ENCODE measurements around the gene LILRA2. TPM values are rescaled to one million over a fixed set of nuclear protein-coding genes. Genes with fewer than 3 reads are reported as not detected.
"Not testable (repeated sequence)": the region's sequence is repeated elsewhere in the genome, so short reads cannot be mapped to it uniquely, and the experiment has no call there.

LILRA2 gene
- total RNA-seq, 2 experiments from 2014 or later, result not detected

- no peaks in the 10 kb centered on the region for H3K4me1 Mint-ChIP-seq (ENCODE audit: low read depth)
- peaks cover 32% of the 10 kb centered on the region for H3K27me3 Mint-ChIP-seq
- no peaks in the 10 kb centered on the region for H3K9me3 Mint-ChIP-seq
- no peak overlapping the region for H3K4me3 Mint-ChIP-seq
- POLR2A ChIA-PET, result no interaction called here
- no peak overlapping the region for H3K27ac Mint-ChIP-seq
- intact Hi-C loops (cut with micrococcal nuclease), result no loop called here
- no peak for DNase-seq
- CTCF ChIA-PET, result no interaction called here
- H3K36me3 Mint-ChIP-seq, result no peaks in the 10 kb centered on the region
Observed at GRCh38 chr19:54574051-54574450, 461 bp downstream of the LILRA2 start.

- no peak overlapping the region for H3K27ac Mint-ChIP-seq
- intact Hi-C loops (cut with micrococcal nuclease), result no loop called here
- ChIA-PET CTCF (no interaction called here), POLR2A (no interaction called here)
- peaks cover 32% of the 10 kb centered on the region for H3K27me3 Mint-ChIP-seq
- DNase-seq, result no peak
- no peaks in the 10 kb centered on the region for H3K36me3 Mint-ChIP-seq
- no peaks in the 10 kb centered on the region for H3K9me3 Mint-ChIP-seq
- H3K4me3 Mint-ChIP-seq, result no peak overlapping the region
- no peaks in the 10 kb centered on the region for H3K4me1 Mint-ChIP-seq (ENCODE audit: low read depth)
Observed at GRCh38 chr19:54574527-54575056, 1.0 kb downstream of the LILRA2 start.

- intact Hi-C loops (cut with micrococcal nuclease); CTCF ChIA-PET; H3K4me1 Mint-ChIP-seq (ENCODE audit: low read depth); POLR2A ChIA-PET; DNase-seq; H3K4me3 Mint-ChIP-seq; H3K27ac Mint-ChIP-seq; H3K36me3 Mint-ChIP-seq; H3K9me3 Mint-ChIP-seq: not testable (repeated sequence)
- H3K27me3 Mint-ChIP-seq, result peaks cover 31% of the 10 kb centered on the region
Observed at GRCh38 chr19:54575205-54575604, 1.6 kb downstream of the LILRA2 start.

- Mint-ChIP-seq H3K27me3 (peaks cover 19% of the 10 kb centered on the region), H3K4me1 (ENCODE audit: low read depth) (no peaks in the 10 kb centered on the region), H3K27ac (no peak overlapping the region), H3K9me3 (no peaks in the 10 kb centered on the region), H3K36me3 (no peaks in the 10 kb centered on the region), H3K4me3 (no peak overlapping the region)
- intact Hi-C loops (cut with micrococcal nuclease), result no loop called here
- ChIA-PET POLR2A (no interaction called here), CTCF (no interaction called here)
- no peak for DNase-seq
Observed at GRCh38 chr19:54576411-54576976, 2.9 kb downstream of the LILRA2 start.

GRCh38 chr19:54577334-54577733 is 3.7 kb downstream of the LILRA2 start:
- H3K27me3 Mint-ChIP-seq, result peaks cover 13% of the 10 kb centered on the region
- H3K36me3 Mint-ChIP-seq, result no peaks in the 10 kb centered on the region
- POLR2A ChIA-PET, result no interaction called here
- CTCF ChIA-PET, result no interaction called here
- H3K4me3 Mint-ChIP-seq, result no peak overlapping the region
- DNase-seq, result no peak
- H3K27ac Mint-ChIP-seq, result no peak overlapping the region
- no peaks in the 10 kb centered on the region for H3K9me3 Mint-ChIP-seq
- no peaks in the 10 kb centered on the region for H3K4me1 Mint-ChIP-seq (ENCODE audit: low read depth)
- intact Hi-C loops (cut with micrococcal nuclease), result no loop called here

- CTCF ChIA-PET; H3K4me1 Mint-ChIP-seq (ENCODE audit: low read depth); DNase-seq; H3K36me3 Mint-ChIP-seq; H3K4me3 Mint-ChIP-seq; H3K9me3 Mint-ChIP-seq; H3K27ac Mint-ChIP-seq; intact Hi-C loops (cut with micrococcal nuclease); POLR2A ChIA-PET: not testable (repeated sequence)
- peaks cover 11% of the 10 kb centered on the region for H3K27me3 Mint-ChIP-seq
Observed at GRCh38 chr19:54578268-54578667, 4.7 kb downstream of the LILRA2 start.

- H3K4me1 Mint-ChIP-seq (ENCODE audit: low read depth), result no peaks in the 10 kb centered on the region
- intact Hi-C loops (cut with micrococcal nuclease), result no loop called here
- peaks cover 30% of the 10 kb centered on the region for H3K27me3 Mint-ChIP-seq
- DNase-seq, result no peak
- CTCF ChIA-PET, result no interaction called here
- H3K27ac Mint-ChIP-seq, result no peak overlapping the region
- POLR2A ChIA-PET, result no interaction called here
- no peak overlapping the region for H3K4me3 Mint-ChIP-seq
- no peaks in the 10 kb centered on the region for H3K36me3 Mint-ChIP-seq
- peaks cover 11% of the 10 kb centered on the region for H3K9me3 Mint-ChIP-seq
Observed at GRCh38 chr19:54586397-54586796, 12.8 kb downstream of the LILRA2 start.

- CTCF ChIA-PET, result no interaction called here
- H3K27me3 Mint-ChIP-seq, result peaks cover 30% of the 10 kb centered on the region
Observed at GRCh38 chr19:54587026-54587425, 13.4 kb downstream of the LILRA2 start.

GRCh38 chr19:54593445-54593844 is 19.9 kb downstream of the LILRA2 start, which contains the start of gene LILRA1:
LILRA1 (plus strand) TSS chr19:54593632; CDS start chr19:54594245, 613 bp downstream.
- H3K27ac Mint-ChIP-seq; POLR2A ChIA-PET; H3K36me3 Mint-ChIP-seq; CTCF ChIA-PET; H3K4me1 Mint-ChIP-seq (ENCODE audit: low read depth); H3K4me3 Mint-ChIP-seq; DNase-seq; intact Hi-C loops (cut with micrococcal nuclease): not testable (repeated sequence)
- Mint-ChIP-seq H3K27me3 (peaks cover 15% of the 10 kb centered on the region), H3K9me3 (peaks cover 11% of the 10 kb centered on the region)

More at GRCh38 chr19:54587026-54587425, 13.4 kb downstream of the LILRA2 start:
- DNase-seq, result no peak
- Mint-ChIP-seq H3K36me3 (no peaks in the 10 kb centered on the region), H3K4me1 (ENCODE audit: low read depth) (no peaks in the 10 kb centered on the region), H3K9me3 (peaks cover 11% of the 10 kb centered on the region), H3K27ac (no peak overlapping the region), H3K4me3 (no peak overlapping the region)
- POLR2A ChIA-PET, result no interaction called here
- intact Hi-C loops (cut with micrococcal nuclease), result no loop called here

GRCh38 chr19:54593931-54594626 is 20.5 kb downstream of the LILRA2 start:
- H3K27ac Mint-ChIP-seq; POLR2A ChIA-PET; CTCF ChIA-PET; intact Hi-C loops (cut with micrococcal nuclease); H3K4me1 Mint-ChIP-seq (ENCODE audit: low read depth); H3K36me3 Mint-ChIP-seq; H3K4me3 Mint-ChIP-seq; DNase-seq: not testable (repeated sequence)
- peaks cover 13% of the 10 kb centered on the region for H3K27me3 Mint-ChIP-seq
- H3K9me3 Mint-ChIP-seq, result peaks cover 11% of the 10 kb centered on the region

- CTCF ChIA-PET, result no interaction called here
- intact Hi-C loops (cut with micrococcal nuclease), result no loop called here
Observed at GRCh38 chr19:54594737-54595136, 21.1 kb downstream of the LILRA2 start.

GRCh38 chr19:54595680-54596436 is 22.3 kb downstream of the LILRA2 start:
- H3K27ac Mint-ChIP-seq; H3K4me3 Mint-ChIP-seq; H3K4me1 Mint-ChIP-seq (ENCODE audit: low read depth); DNase-seq; POLR2A ChIA-PET; CTCF ChIA-PET; intact Hi-C loops (cut with micrococcal nuclease); H3K36me3 Mint-ChIP-seq; H3K9me3 Mint-ChIP-seq: not testable (repeated sequence)
- peaks cover 20% of the 10 kb centered on the region for H3K27me3 Mint-ChIP-seq

More at GRCh38 chr19:54594737-54595136, 21.1 kb downstream of the LILRA2 start:
- no peak overlapping the region for H3K27ac Mint-ChIP-seq
- no peak for DNase-seq
- H3K4me1 Mint-ChIP-seq (ENCODE audit: low read depth), result no peaks in the 10 kb centered on the region
- H3K27me3 Mint-ChIP-seq, result peaks cover 13% of the 10 kb centered on the region
- no peak overlapping the region for H3K4me3 Mint-ChIP-seq
- H3K9me3 Mint-ChIP-seq, result peaks cover 11% of the 10 kb centered on the region
- H3K36me3 Mint-ChIP-seq, result no peaks in the 10 kb centered on the region
- POLR2A ChIA-PET, result no interaction called here
